Hepatocyte (in vitro differentiated cells): ENCODE measurements around the gene ERBB2. TPM values are rescaled to one million over a fixed set of nuclear protein-coding genes. Genes with fewer than 3 reads are reported as not detected.

Experiments used
- DNase-seq: peaks from one replicate; pipeline ENCODE4 v3.0.0-alpha.2; 2016; ENCODE audit warnings: low spot score
- H2AFZ ChIP-seq: fragments of 200-600 bp; sonication (generic); 2 replicates; pipeline ENCODE4 v1.6.0; 2016; ENCODE audit warnings: antibody characterized with exemption, mild to moderate bottlenecking
- H3K27ac ChIP-seq: fragments of 200-600 bp; sonication (generic); 2 replicates; pipeline ENCODE4 v1.5.1; 2016; ENCODE audit warnings: mild to moderate bottlenecking
- H3K27me3 ChIP-seq: fragments of 200-600 bp; sonication (generic); 2 replicates; pipeline ENCODE4 v1.6.1; 2016
- H3K36me3 ChIP-seq: fragments of 200-600 bp; sonication (generic); replicated peaks from 2 replicates; pipeline ENCODE4 v1.5.1; 2016; ENCODE audit warnings: low read depth; ENCODE audit not compliant: insufficient read depth
- H3K4me1 ChIP-seq: fragments of 200-600 bp; sonication (generic); 2 replicates; pipeline ENCODE4 v1.5.1; 2016; ENCODE audit warnings: mild to moderate bottlenecking, moderate library complexity; ENCODE audit not compliant: insufficient read depth
- H3K4me2 ChIP-seq: fragments of 200-600 bp; sonication (generic); 2 replicates; pipeline ENCODE4 v1.6.0; 2016
- H3K4me3 ChIP-seq: fragments of 200-600 bp; sonication (generic); 2 replicates; pipeline ENCODE4 v1.5.1; 2016; ENCODE audit warnings: mild to moderate bottlenecking
- H3K79me2 ChIP-seq: fragments of 200-600 bp; sonication (generic); 2 replicates; pipeline ENCODE4 v1.6.0; 2017; ENCODE audit warnings: mild to moderate bottlenecking
- H3K9me2 ChIP-seq: fragments of 200-600 bp; sonication (generic); replicated peaks from 2 replicates; pipeline ENCODE4 v1.6.0; 2017; ENCODE audit warnings: mild to moderate bottlenecking; ENCODE audit not compliant: insufficient read depth
- H3K9me3 ChIP-seq: fragments of 200-600 bp; sonication (generic); 2 replicates; pipeline ENCODE4 v1.5.1; 2016; ENCODE audit warnings: low read depth, mild to moderate bottlenecking
- H4K20me1 ChIP-seq: fragments of 200-600 bp; sonication (generic); 2 replicates; pipeline ENCODE4 v1.6.0; 2016; ENCODE audit warnings: mild to moderate bottlenecking; ENCODE audit not compliant: insufficient read depth, poor library complexity, severe bottlenecking
- CTCF ChIP-seq: fragments of 200-600 bp; sonication (generic); IDR thresholded peaks from 2 replicates; pipeline ENCODE4 v1.5.1; 2016; ENCODE audit warnings: antibody characterized with exemption, mild to moderate bottlenecking; ENCODE audit not compliant: poor library complexity
- EZH2 ChIP-seq: fragments of 200-600 bp; sonication (generic); IDR thresholded peaks from 2 replicates; pipeline ENCODE4 v1.6.1; 2016; ENCODE audit warnings: antibody characterized with exemption, mild to moderate bottlenecking, borderline replicate concordance
- EZH2phosphoT487 ChIP-seq: fragments of 200-600 bp; sonication (generic); IDR thresholded peaks from one replicate; pipeline ENCODE4 v1.6.1; 2018; ENCODE audit warnings: antibody characterized with exemption, mild to moderate bottlenecking, low read depth, moderate library complexity; ENCODE audit not compliant: unreplicated experiment, severe bottlenecking
- WGBS: methylation state at CpG from one replicate; pipeline ENCODE4 v1.1.6; 2016; ENCODE audit warnings: low lambda C conversion rate; ENCODE audit errors: missing lambda C conversion rate; 5-methylcytosine and 5-hydroxymethylcytosine counted together
- polyA plus RNA-seq: library from polyadenylated mRNA; unstranded; fragments of >200 nt; fragmentation: Nextera tagmentation; extraction: Ambion mirVana; gene quantifications from 2 replicates; pipeline ENCODE4 v1.2.1, GENCODE V29; 2016
- total RNA-seq: library from RNA; depleted of rRNA; stranded (reverse); fragments of >200 nt; gene quantifications from 2 replicates; pipeline ENCODE4 v1.2.3, GENCODE V29; 2014

ERBB2 gene
- total and polyA plus RNA-seq, 2 experiments from 2014 or later = 76.4 to 93.1 TPM

GRCh38 chr17:39666231-39666600, 33.6 kb upstream of the ERBB2 start:
- Histone ChIP-seq H4K20me1 (no peaks in the 10 kb centered on the region), H3K9me3 (no peaks in the 10 kb centered on the region), H3K36me3 (no peaks in the 10 kb centered on the region), H3K27me3 (peaks cover 5% of the 10 kb centered on the region), H3K4me2 (peak overlapping the region; percentile 96), H3K27ac (no peak overlapping the region), H3K4me3 (no peak overlapping the region), H3K4me1 (peaks cover 47% of the 10 kb centered on the region), H2AFZ (no peak overlapping the region), H3K9me2 (no peaks in the 10 kb centered on the region), H3K79me2 (no peaks in the 10 kb centered on the region)
- no peak for TF ChIP-seq CTCF
- WGBS = 53% methylated on average over 2 of the region's 2 CpGs
- DNase-seq = no peak

GRCh38 chr17:39666601-39667261, 33.1 kb upstream of the ERBB2 start:
- Histone ChIP-seq H3K36me3 (no peaks in the 10 kb centered on the region), H3K4me3 (no peak overlapping the region), H3K9me2 (no peaks in the 10 kb centered on the region), H2AFZ (no peak overlapping the region), H3K27me3 (peaks cover 5% of the 10 kb centered on the region), H3K9me3 (no peaks in the 10 kb centered on the region), H4K20me1 (no peaks in the 10 kb centered on the region), H3K4me1 (peaks cover 45% of the 10 kb centered on the region), H3K4me2 (peak overlapping the region; percentile 96), H3K27ac (peak overlapping the region; percentile 42), H3K79me2 (no peaks in the 10 kb centered on the region)
- no peak for TF ChIP-seq EZH2phosphoT487
- no peak for TF ChIP-seq EZH2
- no peak for TF ChIP-seq CTCF
- WGBS = 75% methylated on average over 11 of the region's 11 CpGs
- no peak for DNase-seq

- H4K20me1 ChIP-seq = no peaks in the 10 kb centered on the region
- peak overlapping the region; percentile 96 for H3K4me2 ChIP-seq
- peak overlapping the region; percentile 73 for H2AFZ ChIP-seq
- TF ChIP-seq EZH2phosphoT487 (no peak), CTCF (no peak), EZH2 (no peak)
- peaks cover 45% of the 10 kb centered on the region for H3K4me1 ChIP-seq
- H3K36me3 ChIP-seq = no peaks in the 10 kb centered on the region
- H3K9me2 ChIP-seq = no peaks in the 10 kb centered on the region
- H3K27me3 ChIP-seq = peaks cover 5% of the 10 kb centered on the region
- H3K4me3 ChIP-seq = peak overlapping the region; percentile 44
- 15% methylated on average over 40 of the region's 49 CpGs for WGBS
- no peaks in the 10 kb centered on the region for H3K79me2 ChIP-seq
- peak; percentile 70 for DNase-seq
- H3K27ac ChIP-seq = peak overlapping the region; percentile 42
- H3K9me3 ChIP-seq = no peaks in the 10 kb centered on the region
Measured at GRCh38 chr17:39667262-39667944, 32.5 kb upstream of the ERBB2 start.
